ENCODE results near the gene EPS8. TPM values are rescaled to one million over a fixed set of nuclear protein-coding genes. Genes with fewer than 3 reads are reported as not detected.

Gene EPS8
- total RNA-seq, 1 experiment from 2014 or later, result 85.3 TPM

GRCh38 chr12:15788233-15789219, 662 bp downstream of the EPS8 start:
- no TSS peak for BruUV-seq (replicated peaks)
- CTCF ChIA-PET, result interaction anchor here (0.5 to 2.4 kb wide), 15 partner anchors 8 to 200 kb away, joined by 3 to 15 read pairs (median 4); no protein-coding TSS in a partner anchor
- peaks cover 30% of the 10 kb centered on the region for H3K4me1 Mint-ChIP-seq (ENCODE audit: insufficient read depth, unreplicated experiment)

GRCh38 chr12:15787778-15788177, 1.4 kb downstream of the EPS8 start:
- ChIA-PET CTCF (interaction anchor here (0.7 to 2.1 kb wide), 10 partner anchors 9 to 197 kb away, joined by 3 to 9 read pairs (median 4); no protein-coding TSS in a partner anchor), POLR2A (interaction anchor here (0.6 to 6.5 kb wide), 34 partner anchors 9 to 1017 kb away, joined by 3 to 72 read pairs (median 6); partner anchors contain the start of gene STRAP)
- peak; percentile 20 for DNase-seq (ENCODE audit: unreplicated experiment)
- BruUV-seq (replicated peaks), result TSS peak; percentile 37
- intact Hi-C loops (cut with micrococcal nuclease), result loop anchor here (1.0 to 5.0 kb wide), 3 partner anchors 85 to 197 kb away; no protein-coding TSS in a partner anchor
- Mint-ChIP-seq H3K27me3 (ENCODE audit: insufficient read depth, unreplicated experiment) (no peaks in the 10 kb centered on the region), H3K9me3 (ENCODE audit: unreplicated experiment) (peaks cover 6% of the 10 kb centered on the region), H3K4me3 (ENCODE audit: unreplicated experiment) (peak overlapping the region; percentile 85), H3K27ac (ENCODE audit: low read depth, unreplicated experiment) (peak overlapping the region; percentile 91), H3K4me1 (ENCODE audit: insufficient read depth, unreplicated experiment) (peaks cover 33% of the 10 kb centered on the region), H3K36me3 (ENCODE audit: insufficient read depth, unreplicated experiment) (no peaks in the 10 kb centered on the region)
- no peak for TF ChIP-seq CTCF (IDR thresholded peaks at IDR 0.05; ENCODE audit: unreplicated experiment)

More at GRCh38 chr12:15788233-15789219, 662 bp downstream of the EPS8 start:
- intact Hi-C loops (cut with micrococcal nuclease), result loop anchor here (1.0 to 5.0 kb wide), 4 partner anchors 67 to 198 kb away; no protein-coding TSS in a partner anchor
- DNase-seq (ENCODE audit: unreplicated experiment), result peak; percentile 76
- POLR2A ChIA-PET, result interaction anchor here (0.6 to 6.5 kb wide), 44 partner anchors 10 to 1018 kb away, joined by 3 to 72 read pairs (median 5); partner anchors contain the start of gene STRAP
- Mint-ChIP-seq H3K36me3 (ENCODE audit: insufficient read depth, unreplicated experiment) (no peaks in the 10 kb centered on the region), H3K27me3 (ENCODE audit: insufficient read depth, unreplicated experiment) (no peaks in the 10 kb centered on the region), H3K9me3 (ENCODE audit: unreplicated experiment) (peaks cover 6% of the 10 kb centered on the region), H3K27ac (ENCODE audit: low read depth, unreplicated experiment) (peak overlapping the region; percentile 91), H3K4me3 (ENCODE audit: unreplicated experiment) (peak overlapping the region; percentile 85)
- TF ChIP-seq CTCF (IDR thresholded peaks at IDR 0.05; ENCODE audit: unreplicated experiment), result no peak

GRCh38 chr12:15786772-15787171, 2.4 kb downstream of the EPS8 start:
- Mint-ChIP-seq H3K4me3 (ENCODE audit: unreplicated experiment) (peak overlapping the region; percentile 85), H3K4me1 (ENCODE audit: insufficient read depth, unreplicated experiment) (peaks cover 36% of the 10 kb centered on the region), H3K9me3 (ENCODE audit: unreplicated experiment) (peaks cover 6% of the 10 kb centered on the region), H3K36me3 (ENCODE audit: insufficient read depth, unreplicated experiment) (no peaks in the 10 kb centered on the region), H3K27me3 (ENCODE audit: insufficient read depth, unreplicated experiment) (no peaks in the 10 kb centered on the region), H3K27ac (ENCODE audit: low read depth, unreplicated experiment) (peak overlapping the region; percentile 91)
- intact Hi-C loops (cut with micrococcal nuclease), result loop anchor here (5.0 kb wide), 1 partner anchor 84 kb away; no protein-coding TSS in a partner anchor
- CTCF ChIA-PET, result interaction anchor here (0.6 to 1.8 kb wide), 3 partner anchors 14 to 135 kb away, joined by 3 to 5 read pairs (median 3); no protein-coding TSS in a partner anchor
- DNase-seq (ENCODE audit: unreplicated experiment), result no peak
- TF ChIP-seq CTCF (IDR thresholded peaks at IDR 0.05; ENCODE audit: unreplicated experiment), result no peak
- BruUV-seq (replicated peaks), result no TSS peak
- POLR2A ChIA-PET, result interaction anchor here (0.7 to 6.5 kb wide), 10 partner anchors 11 to 97 kb away, joined by 3 to 60 read pairs (median 5); partner anchors contain the start of gene STRAP

All from MCF 10A (cell line).